ENCODE data around the gene DCXR.
A peak's percentile ranks its signal among the peaks of the same experiment; 100 is the strongest.

The DCXR gene

GRCh38 chr17:82054351-82055022, 17.0 kb upstream of the DCXR start:
- no peak for DNase-seq (ENCODE audit: low read depth, low spot score)
- TF ChIP-seq FOXP2 (optimal IDR thresholded peaks at IDR 0.05; ENCODE audit: control extremely low read depth, extremely low read length, insufficient read depth) (no peak), EZH2 (IDR thresholded peaks at IDR 0.05) (no peak), POLR2AphosphoS5 (IDR thresholded peaks at IDR 0.05; ENCODE audit: borderline replicate concordance, low read depth, low read length) (no peak)
- peaks cover 32% of the 10 kb centered on the region; the same call in 1 of the 2 replicates for H3K36me3 ChIP-seq (ENCODE audit: insufficient read depth, low read length)
- no peak overlapping the region for H3K9ac ChIP-seq (ENCODE audit: insufficient read length)
- H3K9me3 ChIP-seq (ENCODE audit: low read depth, low read length): no peaks in the 10 kb centered on the region
- H3K27ac ChIP-seq: no peak overlapping the region
- no peak overlapping the region for H3K4me3 ChIP-seq

GRCh38 chr17:82053556-82054263, 16.2 kb upstream of the DCXR start:
- no peak overlapping the region for H3K4me3 ChIP-seq
- TF ChIP-seq POLR2AphosphoS5 (IDR thresholded peaks at IDR 0.05; ENCODE audit: borderline replicate concordance, low read depth, low read length) (no peak), EZH2 (IDR thresholded peaks at IDR 0.05) (no peak), FOXP2 (optimal IDR thresholded peaks at IDR 0.05; ENCODE audit: control extremely low read depth, extremely low read length, insufficient read depth) (no peak)
- no peak overlapping the region for H3K27ac ChIP-seq
- no peak overlapping the region for H3K9ac ChIP-seq (ENCODE audit: insufficient read length)
- no peak for DNase-seq (ENCODE audit: low read depth, low spot score)
- H3K36me3 ChIP-seq (ENCODE audit: insufficient read depth, low read length): peaks cover 32% of the 10 kb centered on the region; the same call in 1 of the 2 replicates
- H3K9me3 ChIP-seq (ENCODE audit: low read depth, low read length): no peaks in the 10 kb centered on the region

- Histone ChIP-seq H3K27ac (no peak overlapping the region), H3K4me3 (peak overlapping the region; percentile 94), H3K9ac (ENCODE audit: insufficient read length) (peak overlapping the region; percentile 83), H3K9me3 (ENCODE audit: low read depth, low read length) (no peaks in the 10 kb centered on the region), H3K36me3 (ENCODE audit: insufficient read depth, low read length) (peaks cover 31% of the 10 kb centered on the region; the same call in 1 of the 2 replicates)
- no peak for DNase-seq (ENCODE audit: low read depth, low spot score)
- TF ChIP-seq EZH2 (IDR thresholded peaks at IDR 0.05) (no peak), POLR2AphosphoS5 (IDR thresholded peaks at IDR 0.05; ENCODE audit: borderline replicate concordance, low read depth, low read length) (no peak), FOXP2 (optimal IDR thresholded peaks at IDR 0.05; ENCODE audit: control extremely low read depth, extremely low read length, insufficient read depth) (no peak)
Observed at GRCh38 chr17:82053130-82053529, 15.6 kb upstream of the DCXR start.

GRCh38 chr17:82052638-82053059, 15.2 kb upstream of the DCXR start:
- peaks cover 26% of the 10 kb centered on the region; the same call in 1 of the 2 replicates for H3K36me3 ChIP-seq (ENCODE audit: insufficient read depth, low read length)
- H3K4me3 ChIP-seq: peak overlapping the region; percentile 94
- TF ChIP-seq POLR2AphosphoS5 (IDR thresholded peaks at IDR 0.05; ENCODE audit: borderline replicate concordance, low read depth, low read length) (no peak), EZH2 (IDR thresholded peaks at IDR 0.05) (no peak), FOXP2 (optimal IDR thresholded peaks at IDR 0.05; ENCODE audit: control extremely low read depth, extremely low read length, insufficient read depth) (no peak)
- peak overlapping the region; percentile 83 for H3K9ac ChIP-seq (ENCODE audit: insufficient read length)
- no peaks in the 10 kb centered on the region for H3K9me3 ChIP-seq (ENCODE audit: low read depth, low read length)
- no peak for DNase-seq (ENCODE audit: low read depth, low spot score)
- H3K27ac ChIP-seq: no peak overlapping the region

- H3K27ac ChIP-seq: no peak within 1 kb of the TSS
- peak within 1 kb of the TSS; percentile 83 for H3K9ac ChIP-seq (ENCODE audit: insufficient read length)
- no peak for DNase-seq (ENCODE audit: low read depth, low spot score)
- H3K36me3 ChIP-seq (ENCODE audit: insufficient read depth, low read length): peaks cover 23% of the 10 kb centered on the region; the same call in 1 of the 2 replicates
- H3K4me3 ChIP-seq: peak within 1 kb of the TSS; percentile 94
- H3K9me3 ChIP-seq (ENCODE audit: low read depth, low read length): no peaks in the 10 kb centered on the region
- TF ChIP-seq EZH2 (IDR thresholded peaks at IDR 0.05): no peak
- no peak for TF ChIP-seq FOXP2 (optimal IDR thresholded peaks at IDR 0.05; ENCODE audit: control extremely low read depth, extremely low read length, insufficient read depth)
- TF ChIP-seq POLR2AphosphoS5 (IDR thresholded peaks at IDR 0.05; ENCODE audit: borderline replicate concordance, low read depth, low read length): peak; percentile 64
Observed at GRCh38 chr17:82051776-82052637, 14.5 kb upstream of the DCXR start, which contains the start of the genes GPS1 and RFNG. TSS of gene GPS1 (plus strand) at chr17:82051898. CDS start at chr17:82051932, 34 bp downstream. TSS of gene RFNG (minus strand) at chr17:82051811. CDS start at chr17:82051766, 45 bp downstream.

- H3K27ac ChIP-seq: no peak overlapping the region
- peak overlapping the region; percentile 80 for H3K9ac ChIP-seq (ENCODE audit: insufficient read length)
- peaks cover 13% of the 10 kb centered on the region; the same call in 1 of the 2 replicates for H3K36me3 ChIP-seq (ENCODE audit: insufficient read depth, low read length)
Observed at GRCh38 chr17:82050761-82051641, 13.5 kb upstream of the DCXR start.

GRCh38 chr17:82050152-82050760, 12.8 kb upstream of the DCXR start:
- Histone ChIP-seq H3K27ac (no peak overlapping the region), H3K9ac (ENCODE audit: insufficient read length) (peak overlapping the region; percentile 80), H3K4me3 (peak overlapping the region; percentile 80), H3K9me3 (ENCODE audit: low read depth, low read length) (no peaks in the 10 kb centered on the region), H3K36me3 (ENCODE audit: insufficient read depth, low read length) (peaks cover 8% of the 10 kb centered on the region; the same call in 1 of the 2 replicates)
- DNase-seq (ENCODE audit: low read depth, low spot score): no peak
- TF ChIP-seq FOXP2 (optimal IDR thresholded peaks at IDR 0.05; ENCODE audit: control extremely low read depth, extremely low read length, insufficient read depth): no peak
- TF ChIP-seq POLR2AphosphoS5 (IDR thresholded peaks at IDR 0.05; ENCODE audit: borderline replicate concordance, low read depth, low read length): no peak
- no peak for TF ChIP-seq EZH2 (IDR thresholded peaks at IDR 0.05)

More at GRCh38 chr17:82050761-82051641, 13.5 kb upstream of the DCXR start:
- TF ChIP-seq POLR2AphosphoS5 (IDR thresholded peaks at IDR 0.05; ENCODE audit: borderline replicate concordance, low read depth, low read length) (no peak), FOXP2 (optimal IDR thresholded peaks at IDR 0.05; ENCODE audit: control extremely low read depth, extremely low read length, insufficient read depth) (no peak), EZH2 (IDR thresholded peaks at IDR 0.05) (no peak)
- H3K4me3 ChIP-seq: peak overlapping the region; percentile 80
- H3K9me3 ChIP-seq (ENCODE audit: low read depth, low read length): no peaks in the 10 kb centered on the region
- DNase-seq (ENCODE audit: low read depth, low spot score): no peak

All from SK-N-MC (cell line).